Globus pallidus (tissue), 1 donor: ENCODE measurements around the gene ZNF672.
"Not testable (repeated sequence)": the region's sequence is repeated elsewhere in the genome, so short reads cannot be mapped to it uniquely, and the experiment has no call there.

Source experiments
- DNase-seq: peaks from one replicate; pipeline ENCODE4 v3.0.0-alpha.2; 2015; ENCODE audit warnings: low spot score

Gene ZNF672

GRCh38 chr1:248853663-248854375 lies 15.8 kb downstream of the ZNF672 start:
- DNase-seq = no peak

DNA sequence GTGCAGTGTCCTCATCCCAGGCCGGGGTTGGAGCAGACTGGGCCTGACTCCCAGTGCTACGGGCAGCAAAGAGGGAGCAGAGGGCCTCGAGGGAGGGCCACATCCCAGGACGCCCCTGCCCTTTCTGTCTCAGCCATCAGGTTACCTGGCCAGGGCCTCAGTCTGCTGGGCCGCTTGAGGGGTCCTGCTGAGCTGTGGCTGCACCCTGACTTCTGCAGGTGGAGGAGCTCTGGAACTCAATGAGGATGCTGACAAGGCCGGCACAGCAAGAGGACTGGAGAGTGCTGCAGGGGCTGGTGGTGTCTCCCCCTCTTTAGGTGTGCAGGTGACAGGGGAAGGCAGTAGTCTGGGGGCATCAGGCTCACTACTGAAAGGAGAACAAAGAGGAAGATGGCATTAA lies 17.6 kb downstream of the ZNF672 start:
- no peak for DNase-seq

GRCh38 chr1:248856176-248856575 lies 18.2 kb downstream of the ZNF672 start:
- DNase-seq = no peak

DNA sequence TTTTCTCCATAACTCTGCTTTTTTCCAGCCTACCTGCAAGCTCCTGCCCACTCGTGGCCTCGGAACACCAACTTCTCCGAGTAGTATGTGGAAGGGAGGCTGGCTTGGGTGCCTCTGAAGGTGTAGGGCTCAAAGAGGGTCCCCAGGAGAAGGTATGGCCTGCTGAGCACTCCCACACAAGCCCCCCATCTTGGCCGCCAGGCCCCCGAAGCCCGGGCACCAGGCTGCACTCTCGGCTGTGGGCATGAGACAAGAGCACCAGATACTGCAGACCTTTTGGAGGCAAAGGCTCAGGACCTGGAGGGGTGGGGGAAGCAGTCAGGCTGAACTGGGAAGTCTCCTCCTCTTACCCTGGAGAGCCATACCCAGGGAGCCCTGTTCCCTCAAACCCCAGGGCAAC lies 19.2 kb downstream of the ZNF672 start:
- DNase-seq = no peak

DNA sequence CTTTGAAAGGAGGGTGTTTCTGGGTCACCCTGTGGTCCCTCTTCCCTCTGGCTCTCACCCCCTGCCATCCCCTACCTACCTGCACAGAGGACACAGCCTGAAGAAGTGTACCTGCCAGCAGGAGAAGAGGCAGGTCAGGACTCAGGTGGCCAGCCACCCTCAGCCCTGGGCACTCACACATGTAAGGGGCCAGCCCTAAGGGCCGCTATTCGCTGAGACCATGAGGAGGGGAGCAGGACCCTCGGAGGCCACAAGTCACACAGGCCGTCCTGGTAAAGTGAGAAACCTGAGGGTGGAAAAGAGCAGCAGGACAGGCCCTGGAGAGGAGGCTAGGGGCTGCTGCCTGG lies 19.7 kb downstream of the ZNF672 start:
- DNase-seq = no peak

DNA sequence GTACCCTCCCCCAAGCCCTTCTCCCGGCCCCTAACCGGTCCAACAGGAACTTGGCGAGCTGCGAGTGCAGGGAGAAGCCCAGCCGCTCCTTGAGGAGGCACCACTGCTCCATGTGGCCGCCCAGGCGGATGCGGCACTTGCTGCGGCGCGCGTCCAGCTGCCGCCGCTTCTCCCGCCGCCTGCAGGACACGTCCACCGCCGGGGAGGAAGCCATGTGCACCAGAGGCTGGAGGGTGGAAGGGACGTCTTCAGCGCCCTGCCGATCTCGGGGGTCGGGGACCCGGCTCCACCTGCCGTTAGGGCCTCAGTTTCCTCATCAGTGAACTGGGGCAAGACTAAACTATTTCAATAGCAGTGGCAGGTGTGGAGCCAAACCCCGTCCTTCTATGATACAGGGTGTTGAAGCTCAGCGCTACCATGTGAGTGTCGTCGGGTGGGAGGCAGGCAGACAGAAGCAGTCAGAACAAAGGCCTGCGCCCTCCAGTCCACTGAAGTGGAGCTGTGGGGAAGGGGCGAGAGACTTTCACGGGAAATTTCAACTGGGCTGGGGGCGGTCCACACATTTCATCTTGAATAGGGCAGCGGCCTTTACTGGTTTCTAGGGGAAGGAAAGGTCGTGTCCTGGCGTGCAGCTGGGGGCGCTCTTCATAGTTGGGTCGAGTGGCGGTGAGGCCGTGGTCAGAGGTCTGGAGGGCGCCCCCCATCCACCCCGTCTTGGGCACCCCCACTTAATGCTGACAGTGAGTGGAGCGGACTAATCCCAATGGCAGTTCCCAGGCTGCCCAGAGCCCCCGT lies 20.3 kb downstream of the ZNF672 start:
- DNase-seq = peak; percentile 37

DNA sequence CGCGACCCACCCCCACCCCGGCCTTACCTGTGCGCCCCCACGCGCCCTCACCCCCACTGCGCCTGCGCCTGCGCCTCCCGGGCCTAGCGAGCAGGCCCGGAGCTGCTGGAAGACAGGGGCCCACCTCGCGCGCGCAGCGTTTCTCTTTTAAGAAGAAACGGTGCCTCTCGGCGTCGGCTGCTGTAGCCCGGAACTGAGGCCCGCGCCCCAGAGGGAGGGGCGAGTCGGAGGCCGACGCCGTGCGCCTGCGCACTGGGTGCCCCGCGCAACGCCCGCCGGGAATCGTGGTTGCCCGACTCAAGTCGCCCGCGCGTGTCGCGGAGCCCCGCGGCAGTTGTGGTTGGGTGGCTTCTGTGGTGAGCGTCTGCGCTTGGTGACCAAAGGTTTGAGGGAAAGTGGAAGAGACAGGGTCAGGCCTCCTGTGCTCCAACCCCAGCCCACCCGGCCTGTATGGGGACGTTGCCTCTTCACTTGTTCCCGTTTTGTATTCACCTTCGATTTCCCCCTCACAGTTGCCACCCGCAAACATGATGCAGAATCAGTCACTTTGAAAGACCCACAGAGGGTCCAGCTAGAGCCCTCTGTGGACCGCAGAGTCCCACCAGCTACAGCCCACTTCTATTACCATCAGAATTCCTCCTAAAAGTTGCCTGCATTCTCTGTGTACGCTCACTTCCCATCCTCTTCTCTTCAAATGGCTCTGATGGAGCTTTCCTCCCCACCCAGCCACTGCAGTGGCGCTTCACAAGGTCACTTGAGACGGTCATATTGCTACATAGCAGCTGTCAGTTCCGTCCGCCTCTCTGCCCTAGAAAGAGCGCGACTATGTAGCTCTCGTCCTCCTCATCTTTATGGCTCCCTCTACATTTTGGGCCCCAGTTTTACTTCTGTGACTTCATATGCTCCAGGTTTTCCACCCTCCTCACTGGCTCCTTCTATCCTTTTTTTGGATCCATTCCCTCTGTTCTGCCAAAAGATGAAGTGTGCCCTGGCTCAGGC lies 21.2 kb downstream of the ZNF672 start, which contains the start of gene ZNF692:
Gene ZNF692 (minus strand): TSS at position 195 of the 999 bp plus-strand sequence. CDS start 776 bp downstream, outside the sequence.
- DNase-seq = peak; percentile 96

GRCh38 chr1:248860007-248860406 lies 22.0 kb downstream of the ZNF672 start:
- DNase-seq = no peak

GRCh38 chr1:248861616-248862015 lies 23.6 kb downstream of the ZNF672 start:
- DNase-seq = no peak

DNA sequence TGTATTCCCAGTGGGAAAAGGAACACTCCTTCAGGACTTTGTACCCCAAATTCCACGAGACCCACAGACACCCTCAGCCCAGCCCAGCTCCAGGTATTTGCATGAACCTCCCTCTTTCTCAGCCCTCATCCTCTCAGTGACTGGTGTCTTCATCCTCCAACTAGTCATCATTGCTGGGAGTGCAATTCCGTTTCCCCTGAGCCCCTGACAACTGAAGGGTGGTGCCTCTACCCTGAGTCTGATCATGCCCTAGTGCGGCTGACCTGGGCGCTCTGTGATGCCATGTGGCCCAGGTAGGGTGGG lies 24.6 kb downstream of the ZNF672 start:
- no peak for DNase-seq

GRCh38 chr1:248862998-248863881 lies 25.2 kb downstream of the ZNF672 start:
- DNase-seq = peak; percentile 80

DNA sequence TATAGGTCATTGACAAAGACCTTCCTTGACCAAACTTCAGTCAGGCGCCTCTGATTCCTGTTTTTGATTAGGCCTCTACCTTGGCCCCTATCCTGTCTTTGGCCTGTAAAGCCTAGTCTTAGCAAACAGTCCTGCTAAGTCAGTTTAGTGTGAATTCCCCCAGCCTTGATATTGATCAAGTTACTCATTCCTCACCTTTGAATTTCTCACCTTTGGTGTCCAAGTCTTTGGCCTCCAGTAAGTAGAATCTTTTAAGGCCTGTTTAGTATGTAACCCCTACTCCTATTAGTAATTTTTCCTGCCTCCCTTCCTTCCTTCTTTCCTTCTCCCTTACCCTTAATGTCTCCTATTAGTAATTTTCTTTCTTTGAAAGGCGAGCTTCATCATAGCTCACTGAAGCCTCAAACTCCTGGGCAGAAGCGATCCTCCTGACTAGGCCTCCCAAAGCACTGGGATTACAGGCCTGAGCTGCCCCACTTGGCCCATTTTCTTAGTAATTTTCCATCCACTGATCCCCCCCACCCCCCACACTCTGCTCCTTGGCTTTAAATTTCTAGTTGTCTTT lies 33.9 kb downstream of the ZNF672 start:
- no peak for DNase-seq

- DNase-seq = peak; percentile 41
Measured at GRCh38 chr1:248872752-248873408, 34.9 kb downstream of the ZNF672 start.

GRCh38 chr1:248873409-248873992 lies 35.5 kb downstream of the ZNF672 start:
- DNase-seq = peak; percentile 95

- DNase-seq = no peak
Measured at GRCh38 chr1:248873993-248874533, 36.0 kb downstream of the ZNF672 start.

- DNase-seq = no peak
Measured at GRCh38 chr1:248881261-248881660, 43.2 kb downstream of the ZNF672 start.

DNA sequence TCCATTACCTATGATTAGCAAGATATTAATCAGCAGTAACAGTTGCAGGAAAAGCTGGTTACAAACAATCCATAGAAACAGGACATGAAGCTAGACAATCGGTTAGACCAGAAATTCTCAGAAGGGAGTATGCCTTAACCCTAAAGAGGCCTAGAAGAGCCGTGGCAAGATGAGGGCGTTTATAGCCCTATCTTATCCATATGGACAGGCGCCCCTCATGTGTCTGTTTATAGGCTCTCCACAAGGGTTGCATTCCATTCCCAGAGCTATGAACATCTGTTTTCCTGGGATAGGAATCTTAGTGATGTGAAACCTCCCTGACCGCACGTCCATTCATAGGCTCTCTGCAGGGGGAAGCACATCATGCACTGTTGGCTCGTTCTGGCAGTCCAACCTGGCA lies 44.4 kb downstream of the ZNF672 start:
- DNase-seq = not testable (repeated sequence)

DNA sequence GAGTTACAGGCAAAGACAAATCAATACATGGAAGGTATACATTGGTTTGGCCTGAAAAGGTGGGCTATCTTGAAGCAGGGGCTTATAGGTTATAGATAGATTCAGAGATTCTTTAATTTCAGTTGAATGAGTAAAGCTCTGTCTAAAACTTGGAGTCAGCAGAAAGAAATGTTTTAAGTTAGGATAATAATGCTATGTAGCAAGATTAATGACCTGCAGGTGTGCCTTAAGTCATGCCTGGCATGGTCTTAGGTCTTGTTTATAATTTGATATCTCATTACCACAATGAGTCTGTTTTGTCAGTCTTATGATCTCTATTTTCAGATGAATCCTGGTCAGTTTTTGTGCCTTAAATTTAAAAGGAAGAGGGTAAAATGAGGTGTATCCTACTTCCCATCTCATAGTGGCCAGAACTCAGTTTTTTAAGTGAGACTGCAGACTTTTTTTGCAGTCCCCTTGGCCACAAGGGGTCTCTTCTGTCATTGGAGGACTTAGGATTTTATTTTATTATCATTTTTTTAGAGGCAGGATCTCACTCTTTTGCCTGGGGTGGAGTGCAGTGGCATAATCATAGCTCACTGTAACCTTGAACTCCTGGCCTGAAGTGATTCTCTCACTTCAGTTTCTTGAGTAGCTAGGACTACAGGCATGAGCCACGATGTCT lies 46.7 kb downstream of the ZNF672 start:
- no peak for DNase-seq

DNA sequence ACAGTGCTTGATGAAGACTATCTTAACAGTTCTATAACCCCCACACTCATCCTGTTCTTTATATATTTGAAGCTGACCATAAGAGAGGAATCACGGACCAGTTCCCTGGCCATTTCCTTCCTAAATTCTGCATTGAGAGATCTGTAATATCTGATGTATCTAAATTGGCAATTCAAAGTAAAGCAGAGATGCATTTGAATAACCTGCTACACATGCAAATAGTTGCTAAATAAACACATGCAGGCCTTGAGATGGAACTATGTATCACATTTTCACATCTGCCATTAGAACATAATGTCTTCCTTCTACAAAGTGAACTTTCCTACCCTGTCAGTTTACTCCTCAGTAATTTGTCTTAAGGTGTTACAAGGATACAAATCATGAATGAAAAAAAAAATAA lies 47.6 kb downstream of the ZNF672 start:
- DNase-seq = no peak
